ENCODE measurements around the gene BCHE.

BCHE gene

GRCh38 chr3:165744025-165744424 lies 93.2 kb downstream of the BCHE start:
- no peaks in the 10 kb centered on the region for H3K4me1 ChIP-seq (ENCODE audit: control insufficient read depth, insufficient read depth, low read length)
- H3K36me3 ChIP-seq (ENCODE audit: control insufficient read depth in 2 of 2, insufficient read depth in 1 of 2, low read length in 2 of 2), result no peaks in the 10 kb centered on the region
- ChIA-PET CTCF (no interaction called here), POLR2A (no interaction called here)
- H3K27ac ChIP-seq (ENCODE audit: extremely low read depth, low read depth, low read length), result no peak overlapping the region
- TF ChIP-seq ZSCAN16 (tag by site-specific recombination; IDR thresholded peaks at IDR 0.05) (no peak), ZNF600 (tag by site-specific recombination; IDR thresholded peaks at IDR 0.05) (no peak), ZNF580 (tag by site-specific recombination; IDR thresholded peaks at IDR 0.05) (no peak), ZNF266 (tag by site-specific recombination; IDR thresholded peaks at IDR 0.05; ENCODE audit: low read depth) (no peak), REPIN1 (tag by site-specific recombination; IDR thresholded peaks at IDR 0.05; ENCODE audit: low read depth) (no peak), ZNF16 (tag by site-specific recombination; IDR thresholded peaks at IDR 0.05; ENCODE audit: low read depth) (no peak), ZXDB (tag by site-specific recombination; IDR thresholded peaks at IDR 0.05) (no peak), ZNF530 (tag by site-specific recombination; IDR thresholded peaks at IDR 0.05; ENCODE audit: low read depth) (no peak)
- H3K9me3 ChIP-seq (ENCODE audit: control insufficient read depth, insufficient read depth, low read depth, low read length), result no peaks in the 10 kb centered on the region
- H3K4me3 ChIP-seq (ENCODE audit: low read depth, low read length), result no peak overlapping the region

- H3K4me3 ChIP-seq (ENCODE audit: low read depth, low read length), result no peak overlapping the region
- TF ChIP-seq ZNF785 (tag by site-specific recombination; IDR thresholded peaks at IDR 0.05) (no peak), ZBTB8A (tag by site-specific recombination; IDR thresholded peaks at IDR 0.05) (no peak), ZNF175 (tag by site-specific recombination; IDR thresholded peaks at IDR 0.05) (no peak), ZBTB6 (tag by site-specific recombination; IDR thresholded peaks at IDR 0.05) (no peak), ZNF292 (tag by site-specific recombination; IDR thresholded peaks at IDR 0.05; ENCODE audit: borderline replicate concordance, low read depth) (no peak), ZNF560 (tag by site-specific recombination; IDR thresholded peaks at IDR 0.05; ENCODE audit: borderline replicate concordance) (no peak), ZNF449 (tag by site-specific recombination; IDR thresholded peaks at IDR 0.05) (no peak), MZF1 (tag by site-specific recombination; IDR thresholded peaks at IDR 0.05; ENCODE audit: borderline replicate concordance) (no peak), GFI1B (tag by site-specific recombination; IDR thresholded peaks at IDR 0.05) (no peak), ZNF133 (tag by site-specific recombination; IDR thresholded peaks at IDR 0.05) (no peak), RBAK (tag by site-specific recombination; IDR thresholded peaks at IDR 0.05) (no peak), ZNF600 (tag by site-specific recombination; IDR thresholded peaks at IDR 0.05) (no peak), BCL11A (tag by site-specific recombination; IDR thresholded peaks at IDR 0.05; ENCODE audit: low read depth) (no peak), ZNF624 (tag by site-specific recombination; IDR thresholded peaks at IDR 0.05) (no peak), ZBTB17 (tag by site-specific recombination; IDR thresholded peaks at IDR 0.05) (no peak), OSR2 (tag by site-specific recombination; IDR thresholded peaks at IDR 0.05) (no peak), ZNF391 (tag by site-specific recombination; IDR thresholded peaks at IDR 0.05; ENCODE audit: borderline replicate concordance, low read depth) (no peak), ZSCAN18 (tag by site-specific recombination; IDR thresholded peaks at IDR 0.05) (no peak), SP7 (tag by site-specific recombination; IDR thresholded peaks at IDR 0.05) (no peak), ZNF239 (tag by site-specific recombination; IDR thresholded peaks at IDR 0.05) (no peak)
- ChIA-PET CTCF (no interaction called here), POLR2A (no interaction called here)
- H3K9me3 ChIP-seq (ENCODE audit: control insufficient read depth, insufficient read depth, low read depth, low read length), result no peaks in the 10 kb centered on the region
- H3K27ac ChIP-seq (ENCODE audit: extremely low read depth, low read depth, low read length), result no peak overlapping the region
- no peaks in the 10 kb centered on the region for H3K36me3 ChIP-seq (ENCODE audit: control insufficient read depth in 2 of 2, insufficient read depth in 1 of 2, low read length in 2 of 2)
- no peaks in the 10 kb centered on the region for H3K4me1 ChIP-seq (ENCODE audit: control insufficient read depth, insufficient read depth, low read length)
These were observed 94.9 kb downstream of the BCHE start for GRCh38 chr3:165742351-165742750.
